NCI-H2227 (cell line): Measurements from ENCODE around the gene TMPRSS11A.

Source experiments
- DNase-seq: peaks from one replicate; lab custom pipeline; 2025; ENCODE audit not compliant: unreplicated experiment; lab: John Stamatoyannopoulos, UW

The TMPRSS11A gene

GRCh38 chr4:67874986-67875385, 88.3 kb downstream of the TMPRSS11A start:
- no peak for DNase-seq

- DNase-seq: no peak
Observed at GRCh38 chr4:67873116-67873515, 90.2 kb downstream of the TMPRSS11A start.

GRCh38 chr4:67871867-67872266, 91.4 kb downstream of the TMPRSS11A start:
- DNase-seq: peak; percentile 2

GRCh38 chr4:67869580-67870190, 93.6 kb downstream of the TMPRSS11A start:
- no peak for DNase-seq

- DNase-seq: no peak
Observed at GRCh38 chr4:67861513-67861912, 101.8 kb downstream of the TMPRSS11A start.
